Immature natural killer cell (primary cell): ENCODE results near the gene DNM1. TPM values are rescaled to one million over a fixed set of nuclear protein-coding genes. Genes with fewer than 3 reads are reported as not detected.

Experiments
- DNase-seq, 3 donors: peaks; one replicate each; pipeline ENCODE4 v3.0.0; 2022; ENCODE audit warnings: mixed read lengths in 1 of 3
- H3K27ac Mint-ChIP-seq, 6 donors: one replicate each; pipeline ENCODE4 v1.8.0; 2020; ENCODE audit warnings: mixed read lengths in 6 of 6, mild to moderate bottlenecking in 5 of 6, inconsistent platforms in 4 of 6, moderate library complexity in 3 of 6
- H3K27me3 Mint-ChIP-seq, 3 donors: one replicate each; pipeline ENCODE4 v1.8.0; 2020 to 2021; ENCODE audit warnings: low read depth in 3 of 3, mild to moderate bottlenecking in 3 of 3, mixed read lengths in 3 of 3, moderate library complexity in 3 of 3, inconsistent platforms in 1 of 3
- H3K36me3 Mint-ChIP-seq, 3 donors: one replicate each; pipeline ENCODE4 v1.8.0; 2020; ENCODE audit warnings: mixed read lengths in 3 of 3, inconsistent platforms in 2 of 3, mild to moderate bottlenecking in 2 of 3
- H3K4me1 Mint-ChIP-seq, 2 donors: one replicate each; pipeline ENCODE4 v1.8.0; 2020; ENCODE audit warnings: inconsistent platforms in 2 of 2, mild to moderate bottlenecking in 2 of 2, mixed read lengths in 2 of 2, moderate library complexity in 1 of 2
- H3K4me3 Mint-ChIP-seq, 5 donors: one replicate each; pipeline ENCODE4 v1.8.0; 2020; ENCODE audit warnings: mild to moderate bottlenecking in 5 of 5, mixed read lengths in 5 of 5, inconsistent platforms in 3 of 5, moderate library complexity in 3 of 5
- H3K9me3 Mint-ChIP-seq, 6 donors: one replicate each; pipeline ENCODE4 v1.8.0; 2020; ENCODE audit warnings: mild to moderate bottlenecking in 6 of 6, mixed read lengths in 6 of 6, inconsistent platforms in 4 of 6, moderate library complexity in 3 of 6
- polyA plus RNA-seq, 3 donors: library from polyadenylated mRNA; unstranded; fragments of 300-500 nt; fragmentation: Illumina TruSeq; gene quantifications; one replicate each; pipeline ENCODE4 v1.2.3, GENCODE V29; 2021

DNM1 gene
- polyA plus RNA-seq, 3 donors from 2014 or later: 0.32 to 0.47 TPM; not detected in 1

GRCh38 chr9:128231638-128232527 lies 28.7 kb downstream of the DNM1 start:
- Mint-ChIP-seq H3K27me3 (peaks cover 0 to 1% (median 0%) of the 10 kb centered on the region in 3 donors), H3K4me1 (no peaks in the 10 kb centered on the region), H3K4me3 (no peak overlapping the region), H3K9me3 (no peaks in the 10 kb centered on the region), H3K27ac (no peak overlapping the region), H3K36me3 (no peaks in the 10 kb centered on the region)
- DNase-seq: no peak

GRCh38 chr9:128232528-128233428 lies 29.6 kb downstream of the DNM1 start:
- Mint-ChIP-seq H3K9me3 (no peaks in the 10 kb centered on the region), H3K4me3 (no peak overlapping the region), H3K27ac (no peak overlapping the region), H3K36me3 (no peaks in the 10 kb centered on the region), H3K27me3 (peaks cover 0 to 1% (median 0%) of the 10 kb centered on the region in 3 donors), H3K4me1 (no peaks in the 10 kb centered on the region)
- no peak for DNase-seq

- H3K27me3 Mint-ChIP-seq: peaks cover 0 to 1% (median 0%) of the 10 kb centered on the region in 3 donors
- H3K36me3 Mint-ChIP-seq: no peaks in the 10 kb centered on the region
- DNase-seq: no peak
- H3K4me3 Mint-ChIP-seq: no peak overlapping the region
- no peaks in the 10 kb centered on the region for H3K4me1 Mint-ChIP-seq
- H3K9me3 Mint-ChIP-seq: no peaks in the 10 kb centered on the region
- H3K27ac Mint-ChIP-seq: no peak overlapping the region
These were observed 30.7 kb downstream of the DNM1 start for GRCh38 chr9:128233817-128234406.

DNA sequence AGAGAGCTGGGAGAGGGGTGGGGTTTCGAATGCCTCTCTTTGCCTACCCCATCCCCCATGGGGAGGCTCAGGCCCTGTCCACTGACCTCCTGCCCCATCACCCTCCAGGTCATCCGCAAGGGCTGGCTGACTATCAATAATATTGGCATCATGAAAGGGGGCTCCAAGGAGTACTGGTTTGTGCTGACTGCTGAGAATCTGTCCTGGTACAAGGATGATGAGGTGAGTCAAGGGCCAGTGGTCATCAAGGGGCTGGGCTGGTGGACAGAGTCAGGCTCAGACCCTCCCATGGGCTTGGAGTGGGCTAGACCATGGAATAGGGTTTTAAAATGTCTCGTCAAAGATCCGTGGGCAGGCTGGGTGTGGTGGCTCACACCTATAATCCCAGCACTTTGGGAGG lies 38.9 kb downstream of the DNM1 start:
- no peak overlapping the region for H3K27ac Mint-ChIP-seq
- H3K27me3 Mint-ChIP-seq: peaks cover 5 to 9% (median 7%) of the 10 kb centered on the region in 3 donors
- H3K4me3 Mint-ChIP-seq: no peak overlapping the region
- H3K9me3 Mint-ChIP-seq: no peaks in the 10 kb centered on the region
- H3K4me1 Mint-ChIP-seq: peaks cover 12 to 18% of the 10 kb centered on the region in 2 donors
- H3K36me3 Mint-ChIP-seq: no peaks in the 10 kb centered on the region
- DNase-seq: no peak

GRCh38 chr9:128242828-128243214 lies 39.6 kb downstream of the DNM1 start:
- Mint-ChIP-seq H3K27me3 (peaks cover 5 to 9% (median 7%) of the 10 kb centered on the region in 3 donors), H3K36me3 (no peaks in the 10 kb centered on the region), H3K4me3 (no peak overlapping the region), H3K9me3 (no peaks in the 10 kb centered on the region), H3K27ac (no peak overlapping the region), H3K4me1 (peaks cover 12 to 18% of the 10 kb centered on the region in 2 donors)
- DNase-seq: no peak

- no peak overlapping the region for H3K4me3 Mint-ChIP-seq
- no peaks in the 10 kb centered on the region for H3K36me3 Mint-ChIP-seq
- H3K27ac Mint-ChIP-seq: peak overlapping the region in 1 of 6 donors; percentile 44
- H3K4me1 Mint-ChIP-seq: peaks cover 12 to 18% of the 10 kb centered on the region in 2 donors
- no peaks in the 10 kb centered on the region for H3K9me3 Mint-ChIP-seq
- DNase-seq: no peak
- peaks cover 5 to 9% (median 7%) of the 10 kb centered on the region in 3 donors for H3K27me3 Mint-ChIP-seq
These were observed 40.2 kb downstream of the DNM1 start for GRCh38 chr9:128243215-128244018.

DNA sequence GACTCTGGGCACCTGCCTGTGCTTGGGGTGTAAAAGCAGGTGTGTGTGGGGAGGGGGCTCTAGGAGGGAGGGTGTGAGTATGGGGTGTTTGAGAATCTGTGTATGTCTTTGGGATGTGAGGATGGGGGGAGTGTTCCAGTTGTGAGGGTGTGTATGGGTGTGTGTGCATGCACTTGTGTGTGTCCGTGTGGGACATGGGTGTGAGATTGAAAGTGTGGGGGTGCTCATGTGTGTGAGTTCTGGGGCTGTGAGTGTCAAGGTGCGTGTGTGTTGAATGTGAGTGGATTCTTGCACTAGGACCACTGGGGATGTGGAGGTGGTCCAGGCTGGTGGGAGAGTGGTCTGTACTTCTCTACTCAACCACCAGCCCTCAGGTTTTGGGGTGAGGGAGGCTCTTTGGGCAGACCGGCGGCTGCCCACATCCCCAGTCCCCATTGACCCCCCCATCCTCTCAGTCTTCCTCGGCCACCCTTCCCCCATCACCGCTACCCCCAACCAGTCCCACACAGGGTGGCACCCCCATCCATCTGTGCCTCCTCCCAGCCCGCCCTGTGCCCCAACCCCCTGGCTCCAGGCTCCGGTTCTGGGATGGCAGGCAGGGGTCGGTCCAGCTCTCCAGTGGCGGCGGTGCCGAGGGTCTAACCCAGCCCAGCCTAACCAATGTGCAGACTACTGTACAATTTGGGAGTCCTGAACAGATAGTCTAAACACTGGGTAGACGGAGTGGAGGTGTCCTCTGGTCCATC lies 41.1 kb downstream of the DNM1 start:
- Mint-ChIP-seq H3K4me1 (peaks cover 12 to 18% of the 10 kb centered on the region in 2 donors), H3K36me3 (no peaks in the 10 kb centered on the region), H3K27ac (peak overlapping the region in 2 of 6 donors; percentile 29 to 44), H3K27me3 (peaks cover 5 to 9% (median 7%) of the 10 kb centered on the region in 3 donors), H3K9me3 (no peaks in the 10 kb centered on the region), H3K4me3 (no peak overlapping the region)
- DNase-seq: no peak

- Mint-ChIP-seq H3K4me3 (no peak overlapping the region), H3K27me3 (peaks cover 4 to 9% (median 7%) of the 10 kb centered on the region in 3 donors), H3K9me3 (no peaks in the 10 kb centered on the region), H3K27ac (no peak overlapping the region), H3K4me1 (peaks cover 13 to 22% of the 10 kb centered on the region in 2 donors), H3K36me3 (no peaks in the 10 kb centered on the region)
- no peak for DNase-seq
These were observed 41.7 kb downstream of the DNM1 start for GRCh38 chr9:128244837-128245231.

DNA sequence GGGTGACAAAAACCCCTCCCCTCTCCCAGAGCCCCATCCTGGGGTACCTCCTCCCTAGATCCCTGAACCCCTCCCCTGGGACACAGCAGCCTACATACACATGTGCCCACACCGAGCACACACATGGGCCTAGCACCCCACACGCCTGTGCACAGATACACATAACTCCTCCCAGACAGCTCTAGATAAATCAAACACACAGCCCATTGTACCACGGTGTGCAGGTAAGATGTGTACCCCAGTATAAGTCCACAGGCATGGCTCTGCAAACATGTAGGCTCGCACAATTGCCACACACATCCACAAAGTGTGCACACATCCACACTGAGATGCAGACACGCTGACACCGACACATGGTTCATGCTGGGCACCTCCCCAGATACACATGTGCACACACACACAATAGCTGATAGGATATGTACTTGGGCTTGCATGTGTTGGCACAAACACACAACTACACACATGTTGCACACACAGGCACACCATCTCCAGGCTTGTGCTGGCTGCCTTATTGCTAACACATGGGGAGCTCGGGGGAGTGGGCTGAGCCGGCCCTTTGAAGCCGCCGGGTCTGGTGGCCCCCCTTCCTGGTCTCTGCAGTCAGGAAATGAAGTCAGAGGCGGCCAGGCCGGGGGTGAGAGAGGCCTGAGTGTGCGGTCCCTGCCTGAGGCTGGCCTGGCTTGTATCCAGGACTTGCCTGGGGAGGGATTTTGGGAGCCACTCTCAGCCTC lies 42.4 kb downstream of the DNM1 start:
- peak overlapping the region in 2 of 6 donors; percentile 26 to 63 for H3K27ac Mint-ChIP-seq
- peaks cover 4 to 9% (median 7%) of the 10 kb centered on the region in 3 donors for H3K27me3 Mint-ChIP-seq
- H3K36me3 Mint-ChIP-seq: no peaks in the 10 kb centered on the region
- H3K9me3 Mint-ChIP-seq: no peaks in the 10 kb centered on the region
- H3K4me1 Mint-ChIP-seq: peaks cover 16 to 25% of the 10 kb centered on the region in 2 donors
- peak; percentile 22 to 33 (median 27) for DNase-seq
- peak overlapping the region in 1 of 5 donors; percentile 43 for H3K4me3 Mint-ChIP-seq

DNA sequence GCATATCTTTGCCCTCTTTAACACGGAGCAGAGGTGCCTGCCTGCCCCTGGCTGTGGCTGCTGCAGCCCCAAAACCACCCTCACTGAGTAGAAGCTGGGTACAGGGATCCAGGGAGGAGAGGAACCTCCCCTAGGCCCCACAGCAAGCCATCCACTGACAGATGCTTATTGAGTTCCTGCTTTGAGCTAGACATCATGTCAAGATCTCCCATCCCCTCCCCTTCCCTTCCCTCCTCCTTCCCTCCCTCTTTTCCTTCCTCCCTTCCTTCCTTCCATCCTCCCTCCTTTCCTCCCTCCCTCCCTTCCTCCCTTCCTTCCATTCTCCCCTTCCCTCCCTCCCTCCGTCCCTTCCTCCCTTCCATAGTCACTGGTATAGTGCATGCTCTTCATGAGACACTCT lies 43.3 kb downstream of the DNM1 start:
- no peak for DNase-seq
- H3K27ac Mint-ChIP-seq: no peak overlapping the region
- H3K9me3 Mint-ChIP-seq: no peaks in the 10 kb centered on the region
- no peaks in the 10 kb centered on the region for H3K36me3 Mint-ChIP-seq
- no peak overlapping the region for H3K4me3 Mint-ChIP-seq
- peaks cover 4 to 11% (median 7%) of the 10 kb centered on the region in 3 donors for H3K27me3 Mint-ChIP-seq
- peaks cover 20 to 32% of the 10 kb centered on the region in 2 donors for H3K4me1 Mint-ChIP-seq

DNA sequence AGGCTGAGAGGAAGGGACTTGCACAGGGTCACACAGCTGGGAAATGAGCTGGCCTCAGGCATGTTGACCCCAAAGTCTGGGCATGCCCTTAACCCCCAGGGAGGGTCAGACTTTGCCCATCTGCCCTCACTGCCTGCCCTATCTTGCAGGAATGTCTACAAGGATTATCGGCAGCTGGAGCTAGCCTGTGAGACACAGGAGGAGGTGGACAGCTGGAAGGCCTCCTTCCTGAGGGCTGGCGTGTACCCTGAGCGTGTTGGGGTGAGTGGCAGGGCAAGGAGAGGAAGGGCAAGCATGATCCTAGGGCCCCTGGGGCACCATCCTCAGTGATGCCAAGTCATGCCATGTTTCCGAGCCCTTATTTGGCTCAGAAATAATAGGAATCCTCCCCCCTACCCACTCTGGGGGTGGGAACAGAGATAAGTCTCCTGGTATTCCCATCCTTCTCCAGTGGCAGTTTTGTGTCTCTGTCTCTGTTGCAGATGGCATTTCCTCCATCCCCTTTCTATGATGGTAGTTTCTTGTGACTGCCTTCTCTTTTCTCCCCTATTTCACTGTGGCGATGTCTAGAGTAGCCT lies 44.1 kb downstream of the DNM1 start:
- Mint-ChIP-seq H3K4me3 (no peak overlapping the region), H3K27ac (no peak overlapping the region), H3K27me3 (peaks cover 4 to 13% (median 8%) of the 10 kb centered on the region in 3 donors), H3K36me3 (no peaks in the 10 kb centered on the region), H3K4me1 (peaks cover 27 to 40% of the 10 kb centered on the region in 2 donors), H3K9me3 (no peaks in the 10 kb centered on the region)
- no peak for DNase-seq

DNA sequence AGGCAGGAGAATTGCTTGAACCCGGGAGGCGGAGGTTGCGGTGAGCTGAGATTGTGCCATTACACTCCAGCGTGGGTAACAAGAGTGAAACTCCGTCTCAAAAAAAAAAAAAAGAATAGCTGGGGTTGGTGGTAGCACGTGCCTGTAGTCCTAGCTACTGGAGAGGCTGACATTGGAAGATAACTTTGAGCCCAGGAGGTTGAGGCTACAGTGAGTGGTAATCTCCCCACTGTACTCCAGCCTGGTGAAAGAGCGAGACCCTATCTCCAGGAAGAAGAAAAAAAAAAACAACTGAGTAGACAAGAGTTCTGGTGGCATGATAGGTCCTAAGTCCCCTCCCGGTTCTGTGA lies 46.4 kb downstream of the DNM1 start:
- Mint-ChIP-seq H3K9me3 (no peaks in the 10 kb centered on the region), H3K27me3 (peaks cover 4 to 7% (median 5%) of the 10 kb centered on the region in 3 donors), H3K4me3 (peak overlapping the region; percentile 71 to 87 (median 77)), H3K36me3 (no peaks in the 10 kb centered on the region), H3K27ac (peak overlapping the region; percentile 69 to 88 (median 82)), H3K4me1 (peaks cover 24 to 31% of the 10 kb centered on the region in 2 donors)
- no peak for DNase-seq
